Retinal pigment epithelial cell (primary cell): ENCODE data around the gene EEF1G.

ENCODE experiments used
- DNase-seq: peaks from one replicate; pipeline ENCODE4 v3.0.0-alpha.2; 2010; ENCODE audit warnings: low read depth
- H3K4me3 ChIP-seq: 2 replicates; pipeline ENCODE4 v1.5.1; 2011; ENCODE audit warnings: mild to moderate bottlenecking, low read length, control low read depth, moderate library complexity
- CTCF ChIP-seq: conservative IDR thresholded peaks from 2 replicates; pipeline ENCODE4 v1.5.1; 2011; ENCODE audit warnings: low read depth, low read length, control low read depth, inconsistent platforms

The EEF1G gene

GRCh38 chr11:62580959-62581715 is 7.4 kb upstream of the EEF1G start:
- TF ChIP-seq CTCF, result no peak
- no peak overlapping the region for H3K4me3 ChIP-seq
- DNase-seq, result no peak

GRCh38 chr11:62579252-62579651 is 5.6 kb upstream of the EEF1G start:
- no peak for DNase-seq
- no peak overlapping the region for H3K4me3 ChIP-seq
- no peak for TF ChIP-seq CTCF

GRCh38 chr11:62578541-62578940 is 4.8 kb upstream of the EEF1G start:
- DNase-seq, result no peak
- no peak overlapping the region for H3K4me3 ChIP-seq
- TF ChIP-seq CTCF, result no peak

- no peak for TF ChIP-seq CTCF
- H3K4me3 ChIP-seq, result no peak overlapping the region
- no peak for DNase-seq
Measured at GRCh38 chr11:62577046-62577714, 3.5 kb upstream of the EEF1G start.

GRCh38 chr11:62575837-62576236 is 2.1 kb upstream of the EEF1G start:
- no peak for DNase-seq
- H3K4me3 ChIP-seq, result no peak overlapping the region
- TF ChIP-seq CTCF, result no peak

- peak overlapping the region; percentile 74 for H3K4me3 ChIP-seq
- DNase-seq, result no peak
- TF ChIP-seq CTCF, result no peak
Measured at GRCh38 chr11:62575156-62575555, 1.5 kb upstream of the EEF1G start.
